ENCODE measurements around the gene CELA3B. TPM values are rescaled to one million over a fixed set of nuclear protein-coding genes. Genes with fewer than 3 reads are reported as not detected.
A peak's percentile ranks its signal among the peaks of the same experiment; 100 is the strongest.

The CELA3B gene
- total and polyA plus RNA-seq, 2 of the 13 experiments (the other 11 are each of a cell fraction or from before 2014, with no cell fraction given) = 0.34 TPM; not detected in 1

GRCh38 chr1:21956720-21957552 is 19.9 kb upstream of the CELA3B start (continued):
- 0 out of 2 replicates have a peak, but pooled peaks have one; percentile 25 for TF ChIP-seq HDAC2 (CRISPR knock-in tag; IDR thresholded peaks at IDR 0.05)
- 0 out of 2 replicates have a peak, but pooled peaks have one; percentile 23 for TF ChIP-seq HIVEP1 (CRISPR knock-in tag; IDR thresholded peaks at IDR 0.05)
- no peak for TF ChIP-seq NONO (IDR thresholded peaks at IDR 0.05)
- TF ChIP-seq NONO (CRISPR knock-in tag; conservative IDR thresholded peaks at IDR 0.05) = 0 out of 2 replicates have a peak, but pooled peaks have one; percentile 22
- TF ChIP-seq ZNF441 (CRISPR knock-in tag; IDR thresholded peaks at IDR 0.05; ENCODE audit: borderline replicate concordance) = no peak
- no peak for TF ChIP-seq BRD4 (CRISPR knock-in tag; IDR thresholded peaks at IDR 0.05)
- TF ChIP-seq, protein P1, sequence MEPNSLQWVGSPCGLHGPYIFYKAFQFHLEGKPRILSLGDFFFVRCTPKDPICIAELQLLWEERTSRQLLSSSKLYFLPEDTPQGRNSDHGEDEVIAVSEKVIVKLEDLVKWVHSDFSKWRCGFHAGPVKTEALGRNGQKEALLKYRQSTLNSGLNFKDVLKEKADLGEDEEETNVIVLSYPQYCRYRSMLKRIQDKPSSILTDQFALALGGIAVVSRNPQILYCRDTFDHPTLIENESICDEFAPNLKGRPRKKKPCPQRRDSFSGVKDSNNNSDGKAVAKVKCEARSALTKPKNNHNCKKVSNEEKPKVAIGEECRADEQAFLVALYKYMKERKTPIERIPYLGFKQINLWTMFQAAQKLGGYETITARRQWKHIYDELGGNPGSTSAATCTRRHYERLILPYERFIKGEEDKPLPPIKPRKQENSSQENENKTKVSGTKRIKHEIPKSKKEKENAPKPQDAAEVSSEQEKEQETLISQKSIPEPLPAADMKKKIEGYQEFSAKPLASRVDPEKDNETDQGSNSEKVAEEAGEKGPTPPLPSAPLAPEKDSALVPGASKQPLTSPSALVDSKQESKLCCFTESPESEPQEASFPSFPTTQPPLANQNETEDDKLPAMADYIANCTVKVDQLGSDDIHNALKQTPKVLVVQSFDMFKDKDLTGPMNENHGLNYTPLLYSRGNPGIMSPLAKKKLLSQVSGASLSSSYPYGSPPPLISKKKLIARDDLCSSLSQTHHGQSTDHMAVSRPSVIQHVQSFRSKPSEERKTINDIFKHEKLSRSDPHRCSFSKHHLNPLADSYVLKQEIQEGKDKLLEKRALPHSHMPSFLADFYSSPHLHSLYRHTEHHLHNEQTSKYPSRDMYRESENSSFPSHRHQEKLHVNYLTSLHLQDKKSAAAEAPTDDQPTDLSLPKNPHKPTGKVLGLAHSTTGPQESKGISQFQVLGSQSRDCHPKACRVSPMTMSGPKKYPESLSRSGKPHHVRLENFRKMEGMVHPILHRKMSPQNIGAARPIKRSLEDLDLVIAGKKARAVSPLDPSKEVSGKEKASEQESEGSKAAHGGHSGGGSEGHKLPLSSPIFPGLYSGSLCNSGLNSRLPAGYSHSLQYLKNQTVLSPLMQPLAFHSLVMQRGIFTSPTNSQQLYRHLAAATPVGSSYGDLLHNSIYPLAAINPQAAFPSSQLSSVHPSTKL (CRISPR knock-in tag; IDR thresholded peaks at IDR 0.05) = 0 out of 2 replicates have a peak, but pooled peaks have one; percentile 7
- no peak for TF ChIP-seq ZMYM3 (CRISPR knock-in tag; IDR thresholded peaks at IDR 0.05)
- TF ChIP-seq KLF9 (CRISPR knock-in tag; IDR thresholded peaks at IDR 0.05; ENCODE audit: low read depth) = no peak
- no peak for TF ChIP-seq EZH2 (conservative IDR thresholded peaks at IDR 0.05; ENCODE audit: low read depth, low read length)
- TF ChIP-seq ARID2 (CRISPR knock-in tag; IDR thresholded peaks at IDR 0.05; ENCODE audit: borderline replicate concordance) = 0 out of 2 replicates have a peak, but pooled peaks have one; percentile 26
- TF ChIP-seq, protein P2, sequence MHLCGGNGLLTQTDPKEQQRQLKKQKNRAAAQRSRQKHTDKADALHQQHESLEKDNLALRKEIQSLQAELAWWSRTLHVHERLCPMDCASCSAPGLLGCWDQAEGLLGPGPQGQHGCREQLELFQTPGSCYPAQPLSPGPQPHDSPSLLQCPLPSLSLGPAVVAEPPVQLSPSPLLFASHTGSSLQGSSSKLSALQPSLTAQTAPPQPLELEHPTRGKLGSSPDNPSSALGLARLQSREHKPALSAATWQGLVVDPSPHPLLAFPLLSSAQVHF (CRISPR knock-in tag; IDR thresholded peaks at IDR 0.05) = no peak
- no peak for TF ChIP-seq ZNF557 (CRISPR knock-in tag; IDR thresholded peaks at IDR 0.05)
- TF ChIP-seq KDM1A (CRISPR knock-in tag; IDR thresholded peaks at IDR 0.05) = no peak
- TF ChIP-seq GABPA (IDR thresholded peaks at IDR 0.05; ENCODE audit: low read depth, low read length) = no peak
- peak; percentile 56; the same call in 1 of the 2 replicates for TF ChIP-seq GABPA (CRISPR knock-in tag; IDR thresholded peaks at IDR 0.05; ENCODE audit: low read depth)
- no peak for TF ChIP-seq ZNF879 (CRISPR knock-in tag; IDR thresholded peaks at IDR 0.05)

Data from HepG2 (cell line).